ENCODE measurements around the gene NET1. TPM values are rescaled to one million over a fixed set of nuclear protein-coding genes. Genes with fewer than 3 reads are reported as not detected.
A peak's percentile ranks its signal among the peaks of the same experiment; 100 is the strongest.

NET1 gene
- total RNA-seq, 1 experiment from 2014 or later: 154 TPM

GRCh38 chr10:5458949-5459747 lies 46.8 kb downstream of the NET1 start:
- no TSS peak for BruUV-seq (replicated peaks)
- Mint-ChIP-seq H3K4me1 (ENCODE audit: low read depth, unreplicated experiment) (peaks cover 12% of the 10 kb centered on the region), H3K9me3 (ENCODE audit: low read depth, unreplicated experiment) (no peaks in the 10 kb centered on the region), H3K36me3 (ENCODE audit: insufficient read depth, unreplicated experiment) (peaks cover 90% of the 10 kb centered on the region), H3K27me3 (ENCODE audit: unreplicated experiment) (no peaks in the 10 kb centered on the region), H3K4me3 (ENCODE audit: low read depth, unreplicated experiment) (no peak overlapping the region), H3K27ac (ENCODE audit: unreplicated experiment) (no peak overlapping the region)
- CTCF ChIA-PET: interaction anchor here (1.1 kb wide), 1 partner anchor 160 kb away, joined by 4 read pairs; no protein-coding TSS in a partner anchor
- intact Hi-C loops (cut with micrococcal nuclease; ENCODE audit: unreplicated experiment): no loop called here
- no peak for TF ChIP-seq CTCF (IDR thresholded peaks at IDR 0.05; ENCODE audit: unreplicated experiment)
- no peak for DNase-seq

- H3K9me3 Mint-ChIP-seq (ENCODE audit: low read depth, unreplicated experiment): no peaks in the 10 kb centered on the region
- H3K27ac Mint-ChIP-seq (ENCODE audit: unreplicated experiment): no peak overlapping the region
- CTCF ChIA-PET: interaction anchor here (1.1 to 1.3 kb wide), 2 partner anchors 88 to 159 kb away, joined by 4 to 5 read pairs; no protein-coding TSS in a partner anchor
- TF ChIP-seq CTCF (IDR thresholded peaks at IDR 0.05; ENCODE audit: unreplicated experiment): no peak
- H3K36me3 Mint-ChIP-seq (ENCODE audit: insufficient read depth, unreplicated experiment): peaks cover 76% of the 10 kb centered on the region
- intact Hi-C loops (cut with micrococcal nuclease; ENCODE audit: unreplicated experiment): no loop called here
- no peak overlapping the region for H3K4me3 Mint-ChIP-seq (ENCODE audit: low read depth, unreplicated experiment)
- H3K4me1 Mint-ChIP-seq (ENCODE audit: low read depth, unreplicated experiment): peaks cover 18% of the 10 kb centered on the region
- BruUV-seq (replicated peaks): no TSS peak
- H3K27me3 Mint-ChIP-seq (ENCODE audit: unreplicated experiment): no peaks in the 10 kb centered on the region
- DNase-seq: no peak
These were observed 48.3 kb downstream of the NET1 start for GRCh38 chr10:5460468-5461202.

DNA sequence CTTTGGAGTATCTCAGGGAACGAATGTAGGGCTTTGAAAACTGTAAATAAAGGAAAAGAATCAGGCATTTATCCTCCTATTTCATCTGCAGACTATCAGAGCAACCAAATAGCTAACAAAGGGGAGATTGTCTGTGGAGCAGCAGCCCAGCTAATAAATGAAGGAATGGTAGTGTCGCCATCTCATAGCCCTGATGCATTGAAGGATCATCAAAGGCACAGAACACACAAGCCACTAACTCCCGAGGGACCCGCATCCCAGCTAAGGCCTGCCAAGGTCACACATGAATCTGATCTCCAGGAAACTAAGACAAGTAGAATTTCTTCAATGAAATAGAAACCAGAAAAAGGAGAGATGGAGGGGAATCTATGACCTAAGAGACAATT lies 48.8 kb downstream of the NET1 start:
- no peaks in the 10 kb centered on the region for H3K9me3 Mint-ChIP-seq (ENCODE audit: low read depth, unreplicated experiment)
- BruUV-seq (replicated peaks): no TSS peak
- H3K4me1 Mint-ChIP-seq (ENCODE audit: low read depth, unreplicated experiment): peaks cover 22% of the 10 kb centered on the region
- peak overlapping the region; percentile 48 for H3K27ac Mint-ChIP-seq (ENCODE audit: unreplicated experiment)
- no peak overlapping the region for H3K4me3 Mint-ChIP-seq (ENCODE audit: low read depth, unreplicated experiment)
- no peak for DNase-seq
- CTCF ChIA-PET: interaction anchor here (0.6 to 1.3 kb wide), 3 partner anchors 39 to 276 kb away, joined by 3 to 5 read pairs (median 3); no protein-coding TSS in a partner anchor
- H3K36me3 Mint-ChIP-seq (ENCODE audit: insufficient read depth, unreplicated experiment): peaks cover 70% of the 10 kb centered on the region
- intact Hi-C loops (cut with micrococcal nuclease; ENCODE audit: unreplicated experiment): no loop called here
- TF ChIP-seq CTCF (IDR thresholded peaks at IDR 0.05; ENCODE audit: unreplicated experiment): no peak
- H3K27me3 Mint-ChIP-seq (ENCODE audit: unreplicated experiment): no peaks in the 10 kb centered on the region

GRCh38 chr10:5461914-5462840 lies 49.8 kb downstream of the NET1 start:
- Mint-ChIP-seq H3K36me3 (ENCODE audit: insufficient read depth, unreplicated experiment) (peaks cover 66% of the 10 kb centered on the region), H3K27ac (ENCODE audit: unreplicated experiment) (peak overlapping the region; percentile 48), H3K4me1 (ENCODE audit: low read depth, unreplicated experiment) (peaks cover 32% of the 10 kb centered on the region), H3K27me3 (ENCODE audit: unreplicated experiment) (no peaks in the 10 kb centered on the region), H3K4me3 (ENCODE audit: low read depth, unreplicated experiment) (no peak overlapping the region), H3K9me3 (ENCODE audit: low read depth, unreplicated experiment) (no peaks in the 10 kb centered on the region)
- DNase-seq: no peak
- CTCF ChIA-PET: interaction anchor here (0.5 to 1.4 kb wide), 4 partner anchors 10 to 275 kb away, joined by 3 to 4 read pairs (median 3); no protein-coding TSS in a partner anchor
- intact Hi-C loops (cut with micrococcal nuclease; ENCODE audit: unreplicated experiment): no loop called here
- TF ChIP-seq CTCF (IDR thresholded peaks at IDR 0.05; ENCODE audit: unreplicated experiment): no peak
- BruUV-seq (replicated peaks): no TSS peak

Measured in Calu3 (cell line).